Activated CD8-positive, alpha-beta memory T cell treated with anti-CD3 and anti-CD28 coated beads, Interleukin-2, amount 50 U/mL, for 48 hours (primary cell): ENCODE results near the gene AGRN.
A peak's percentile ranks its signal among the peaks of the same experiment; 100 is the strongest.
"Not testable (repeated sequence)": the region's sequence is repeated elsewhere in the genome, so short reads cannot be mapped to it uniquely, and the experiment has no call there.

Experiments used
- DNase-seq: peaks from one replicate; pipeline ENCODE4 v3.0.0-alpha.2; 2020

Gene AGRN

DNA sequence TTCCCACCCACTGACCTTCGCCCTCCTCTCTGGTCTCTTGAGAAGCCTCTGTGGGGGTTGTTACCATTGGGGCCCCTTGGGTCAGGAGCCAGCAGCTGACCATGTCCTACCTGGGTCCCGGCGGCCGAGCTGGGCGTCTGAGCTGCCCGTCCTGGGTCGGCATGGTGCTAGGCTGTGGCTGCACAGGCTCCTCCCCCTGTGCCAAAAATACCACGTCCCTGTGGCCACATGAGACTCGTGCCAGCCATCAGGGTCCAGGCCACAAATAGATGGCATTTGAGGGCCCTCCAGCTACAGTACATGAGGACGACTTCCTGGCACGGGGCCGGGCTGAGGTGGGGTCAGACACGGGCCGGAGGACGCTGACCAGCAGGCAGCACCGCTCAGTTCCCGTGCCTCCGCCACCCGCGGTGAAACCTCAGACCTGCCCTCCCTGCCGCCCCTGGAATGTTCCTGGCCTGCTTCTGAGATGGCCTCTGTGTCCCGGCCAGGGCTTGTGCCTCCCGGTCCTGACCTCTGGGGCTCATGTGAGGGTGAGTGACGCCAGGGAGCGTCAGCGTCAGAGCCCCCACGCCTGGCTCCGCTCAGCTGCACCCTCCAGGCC lies 37.9 kb upstream of the AGRN start, which contains the start of gene PERM1:
Gene PERM1 (minus strand): TSS at position 139 of the 604 bp plus-strand sequence. CDS start 1,064 bp downstream, outside the sequence.
- no peak for DNase-seq

DNA sequence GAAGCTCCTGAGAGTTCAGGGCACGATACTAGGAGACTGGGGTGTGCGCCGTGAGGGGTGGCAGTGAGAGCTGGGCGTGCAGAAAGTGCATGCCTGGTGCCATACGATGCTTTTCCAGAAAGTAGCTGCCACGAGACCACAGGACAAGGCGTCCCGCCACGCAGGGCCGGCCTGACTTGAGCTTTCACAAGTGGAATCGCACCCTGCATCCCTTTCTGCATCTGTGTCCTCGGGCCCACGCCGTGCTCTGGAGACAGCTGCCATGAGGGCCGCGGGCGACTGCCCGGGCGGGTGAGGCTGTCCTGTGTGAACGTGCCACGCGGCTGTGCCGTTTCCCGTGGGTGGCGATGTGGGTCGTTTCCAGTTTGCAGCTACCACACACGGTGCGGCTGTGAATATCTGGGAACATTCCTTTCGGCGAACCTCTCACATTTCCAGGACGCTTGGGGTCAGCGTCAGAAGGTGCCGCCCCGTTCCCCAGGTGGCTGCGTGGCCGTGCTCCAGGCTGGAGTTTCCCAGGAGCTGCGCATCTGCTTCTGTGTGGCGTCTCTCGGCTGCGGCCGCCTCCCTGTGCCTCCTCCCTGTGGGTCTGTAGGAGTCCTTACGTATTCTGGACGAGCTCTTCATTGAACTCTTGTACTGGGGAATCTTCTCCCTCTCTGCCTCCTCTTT lies 37.0 kb upstream of the AGRN start:
- no peak for DNase-seq

DNA sequence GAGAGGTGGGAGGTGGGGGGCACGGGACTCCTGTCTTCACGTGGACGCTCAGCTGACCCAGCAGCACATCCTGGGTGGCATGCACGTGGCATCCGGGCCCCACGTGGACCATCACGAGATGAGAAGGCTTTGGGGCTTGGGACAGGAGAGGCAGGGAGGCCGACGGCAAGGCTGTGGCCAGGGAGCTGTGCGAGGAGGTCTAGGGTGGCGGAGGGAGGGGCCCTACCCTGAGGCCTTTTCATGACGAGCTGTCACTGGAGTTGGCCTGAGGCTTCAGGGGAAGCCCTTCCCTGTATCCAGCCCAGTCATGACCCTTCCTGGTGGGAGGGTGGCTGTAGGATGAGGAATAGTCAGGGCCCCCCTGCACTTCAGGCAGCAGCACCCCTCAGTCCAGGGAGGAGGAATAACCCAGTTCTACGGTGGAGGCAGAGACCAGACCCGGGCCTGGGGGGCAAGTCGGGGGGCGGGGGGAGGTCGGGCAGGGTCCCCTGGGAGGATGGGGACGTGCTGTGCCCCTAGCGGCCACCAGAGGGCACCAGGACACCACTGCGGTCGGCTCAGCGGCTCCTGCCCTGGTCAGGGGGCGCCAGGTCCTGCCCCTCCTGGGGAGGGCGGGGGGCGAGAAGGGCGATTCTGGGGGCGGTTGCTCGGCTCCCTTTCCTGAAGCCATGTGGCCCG lies 36.0 kb upstream of the AGRN start:
- peak; percentile 87 for DNase-seq

DNA sequence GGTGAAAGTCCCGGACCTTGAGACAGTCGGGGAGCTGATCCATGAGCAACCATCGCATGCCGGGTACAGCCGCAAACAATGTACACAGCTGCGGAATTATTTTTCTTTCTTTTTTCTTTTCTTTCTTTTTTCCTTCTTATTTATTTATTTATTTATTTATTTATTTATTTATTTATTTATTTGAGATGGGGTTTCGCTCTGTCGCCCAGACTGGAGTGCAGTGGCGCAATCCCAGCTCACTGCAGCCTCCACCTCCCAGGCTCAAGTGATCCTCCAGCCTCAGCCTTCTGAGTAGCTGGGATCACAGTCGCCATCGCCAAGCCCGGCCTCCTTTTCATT lies 35.5 kb upstream of the AGRN start:
- no peak for DNase-seq

DNA sequence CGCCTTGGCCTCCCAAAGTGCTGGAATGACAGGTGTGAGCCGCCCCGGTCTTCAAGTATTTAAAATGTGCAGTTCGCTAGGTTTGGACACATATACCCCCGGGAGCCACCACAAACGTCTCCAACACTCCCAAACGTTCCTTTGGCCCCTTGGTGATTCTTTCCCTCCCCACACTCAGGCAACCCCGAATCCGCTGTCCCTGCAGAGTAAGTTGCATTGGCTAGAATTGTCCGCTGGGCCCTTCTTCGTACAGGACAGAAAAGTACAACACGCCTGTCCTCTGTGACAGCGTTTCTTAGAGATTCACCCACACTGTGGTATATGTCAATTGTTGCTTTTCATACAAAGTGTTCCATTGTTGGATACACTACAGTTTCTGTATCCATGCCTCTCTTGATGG lies 34.8 kb upstream of the AGRN start:
- no peak for DNase-seq

DNA sequence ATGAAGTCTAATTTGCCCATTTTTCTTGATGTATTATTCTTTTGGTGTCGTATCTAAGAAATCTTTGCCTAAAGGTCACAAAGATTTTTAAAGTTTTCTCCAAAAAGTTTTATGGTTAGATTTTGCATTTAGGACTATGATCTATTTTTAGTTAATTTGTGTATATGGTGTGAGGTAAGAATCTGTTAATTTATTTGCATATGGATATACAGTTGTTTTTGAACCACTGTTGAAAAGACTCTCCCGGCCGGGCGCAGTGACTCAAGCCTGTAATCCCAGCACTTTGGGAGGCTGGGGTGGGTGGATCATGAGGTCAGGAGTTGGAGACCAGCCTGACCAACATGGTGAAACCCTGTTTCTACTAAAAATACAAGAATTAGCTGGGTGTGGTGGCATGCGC lies 31.9 kb upstream of the AGRN start:
- not testable (repeated sequence) for DNase-seq

DNA sequence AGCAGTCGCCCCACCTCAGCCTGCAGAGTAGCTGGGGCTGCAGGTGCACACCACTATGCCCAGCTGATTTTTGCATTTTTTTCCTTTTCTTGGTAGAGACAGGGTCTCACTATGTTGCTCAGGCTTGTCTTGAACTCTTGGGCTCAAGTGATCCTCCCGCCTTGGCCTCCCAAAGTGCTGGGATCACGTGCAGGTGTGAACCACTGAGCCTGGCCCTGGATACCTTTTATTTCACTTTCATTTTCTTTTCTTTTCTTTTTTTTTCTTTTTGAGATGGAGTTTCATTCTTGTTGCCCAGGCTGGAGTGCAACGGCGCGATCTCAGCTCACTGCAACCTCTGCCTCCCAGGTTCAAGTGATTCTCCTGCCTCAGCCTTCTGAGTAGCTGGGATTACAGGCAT lies 28.6 kb upstream of the AGRN start:
- DNase-seq, result not testable (repeated sequence)

DNA sequence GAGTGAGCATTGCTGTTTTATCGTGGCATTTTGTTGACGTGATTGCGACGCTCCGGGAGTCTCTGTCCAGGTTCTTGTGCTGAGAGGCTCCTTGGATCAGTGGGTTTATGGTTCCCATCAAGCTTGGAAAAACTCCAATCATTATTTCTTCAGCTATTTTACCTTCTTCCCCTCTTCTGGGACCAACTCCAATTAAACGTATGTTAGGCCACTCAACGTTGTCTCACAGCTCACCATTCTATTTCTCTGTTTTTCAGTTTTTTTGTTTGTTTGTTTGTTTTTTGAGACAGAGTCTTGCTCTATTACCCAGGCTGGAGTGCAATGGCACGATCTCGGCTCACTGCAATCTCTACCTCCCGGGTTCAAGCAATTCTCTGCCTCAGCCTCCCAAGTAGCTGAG lies 28.0 kb upstream of the AGRN start:
- no peak for DNase-seq

DNA sequence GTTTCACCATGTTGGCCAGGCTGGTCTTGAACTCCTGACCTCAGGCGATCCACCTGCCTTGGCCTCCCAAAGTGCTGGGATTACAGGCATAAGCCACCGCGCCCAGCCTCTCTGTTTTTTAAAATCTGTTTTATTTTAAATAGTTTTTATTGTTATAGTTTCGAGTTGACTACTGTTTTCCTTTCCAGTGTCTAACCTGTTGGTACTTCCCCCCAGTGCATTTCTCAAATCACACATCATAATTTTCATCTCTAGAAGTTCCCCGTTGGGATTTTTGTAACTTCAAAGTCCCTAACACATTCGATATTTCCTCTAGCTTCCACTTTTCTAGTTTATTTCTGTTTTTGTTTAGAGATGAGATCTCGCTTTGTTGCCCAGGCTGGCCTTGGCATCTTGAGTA lies 27.6 kb upstream of the AGRN start:
- DNase-seq, result no peak

DNA sequence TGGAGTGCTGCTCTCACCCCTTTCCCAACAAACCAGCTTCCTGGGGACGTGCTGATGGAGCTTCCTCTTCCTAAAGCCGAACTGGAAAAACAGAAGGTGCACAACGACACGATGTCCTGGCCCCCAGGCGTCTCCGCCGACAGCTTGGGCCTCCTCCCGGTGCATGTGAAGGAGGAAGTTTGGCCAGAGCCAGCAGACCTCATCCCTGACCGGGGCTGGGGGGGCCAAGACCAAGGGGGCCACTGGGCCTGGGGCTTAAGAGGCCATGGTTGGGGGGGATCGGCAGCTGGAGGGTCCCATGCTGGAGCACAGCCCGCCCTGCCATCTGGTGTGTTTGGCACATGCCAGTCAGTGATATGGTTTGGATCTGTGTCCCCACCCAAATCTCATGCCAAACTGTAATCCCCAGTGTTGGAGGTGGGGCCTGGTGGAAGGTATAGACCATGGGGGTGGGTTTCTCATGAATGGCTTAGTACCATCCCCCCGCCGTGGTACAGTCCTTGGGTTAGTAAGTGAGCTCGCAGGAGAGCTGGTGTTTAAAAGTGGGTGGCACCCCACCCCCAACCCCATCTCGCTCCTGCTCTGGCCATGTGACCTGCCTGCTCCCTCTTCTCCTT lies 26.4 kb upstream of the AGRN start:
- DNase-seq, result no peak

DNA sequence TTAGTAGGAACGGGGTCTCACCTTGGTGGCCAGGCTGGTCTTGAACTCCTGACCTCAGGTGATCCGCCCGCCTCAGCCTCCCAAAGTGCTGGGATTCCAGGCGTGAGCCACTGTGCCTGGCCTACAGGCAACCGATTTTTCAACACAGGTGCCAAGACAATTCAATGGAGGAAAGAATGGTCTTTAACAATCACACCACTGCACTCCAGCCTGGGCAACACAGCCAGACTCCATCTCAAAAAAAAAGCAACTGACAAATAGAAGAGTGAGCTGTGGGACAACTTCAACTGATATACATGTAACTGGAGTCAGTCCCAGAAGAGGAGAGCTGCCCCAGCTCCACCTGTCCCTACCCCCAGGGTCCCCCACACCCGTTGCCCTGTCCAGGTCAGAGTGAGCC lies 25.4 kb upstream of the AGRN start:
- not testable (repeated sequence) for DNase-seq

DNA sequence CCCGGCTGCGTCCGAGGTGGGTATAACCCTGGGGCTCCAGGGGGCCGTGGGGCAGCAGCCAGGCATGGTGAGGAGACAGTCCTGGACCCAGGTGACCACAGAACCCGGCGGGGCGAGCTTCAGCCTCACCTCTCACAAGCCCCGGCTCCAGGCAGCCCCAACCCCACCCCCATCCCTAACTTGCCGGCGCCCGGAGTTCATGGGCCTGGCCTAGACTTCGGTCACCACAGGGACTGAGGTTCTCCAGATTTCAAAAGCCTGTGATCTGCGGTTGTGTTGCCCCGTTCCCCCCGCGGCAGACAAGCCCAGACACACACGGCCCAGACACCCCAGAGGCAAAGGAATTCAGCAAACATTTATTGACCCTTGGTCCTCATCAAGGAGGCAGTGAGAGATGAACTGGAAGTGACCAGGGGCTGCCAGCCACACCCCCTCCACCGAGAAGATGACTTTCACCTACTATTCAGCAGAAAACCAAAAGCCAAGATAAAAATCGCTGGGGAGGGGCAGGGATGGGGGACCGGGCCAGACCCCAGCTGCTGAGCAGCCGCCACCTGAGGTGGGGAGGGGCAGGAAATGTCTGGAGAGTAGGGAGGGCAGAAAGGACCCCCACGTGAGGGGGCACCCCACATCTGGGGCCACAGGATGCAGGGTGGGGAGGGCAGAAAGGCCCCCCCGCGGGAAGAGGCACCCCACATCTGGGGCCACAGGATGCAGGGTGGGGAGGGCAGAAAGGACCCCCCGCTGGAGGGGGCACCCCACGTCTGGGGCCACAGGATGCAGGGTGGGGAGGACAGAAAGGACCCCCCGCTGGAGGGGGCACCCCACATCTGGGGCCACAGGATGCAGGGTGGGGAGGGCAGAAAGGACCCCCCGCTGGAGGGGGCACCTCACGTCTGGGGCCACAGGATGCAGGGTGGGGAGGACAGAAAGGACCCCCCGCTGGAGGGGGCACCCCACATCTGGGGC lies 24.0 kb upstream of the AGRN start:
- DNase-seq, result no peak

DNA sequence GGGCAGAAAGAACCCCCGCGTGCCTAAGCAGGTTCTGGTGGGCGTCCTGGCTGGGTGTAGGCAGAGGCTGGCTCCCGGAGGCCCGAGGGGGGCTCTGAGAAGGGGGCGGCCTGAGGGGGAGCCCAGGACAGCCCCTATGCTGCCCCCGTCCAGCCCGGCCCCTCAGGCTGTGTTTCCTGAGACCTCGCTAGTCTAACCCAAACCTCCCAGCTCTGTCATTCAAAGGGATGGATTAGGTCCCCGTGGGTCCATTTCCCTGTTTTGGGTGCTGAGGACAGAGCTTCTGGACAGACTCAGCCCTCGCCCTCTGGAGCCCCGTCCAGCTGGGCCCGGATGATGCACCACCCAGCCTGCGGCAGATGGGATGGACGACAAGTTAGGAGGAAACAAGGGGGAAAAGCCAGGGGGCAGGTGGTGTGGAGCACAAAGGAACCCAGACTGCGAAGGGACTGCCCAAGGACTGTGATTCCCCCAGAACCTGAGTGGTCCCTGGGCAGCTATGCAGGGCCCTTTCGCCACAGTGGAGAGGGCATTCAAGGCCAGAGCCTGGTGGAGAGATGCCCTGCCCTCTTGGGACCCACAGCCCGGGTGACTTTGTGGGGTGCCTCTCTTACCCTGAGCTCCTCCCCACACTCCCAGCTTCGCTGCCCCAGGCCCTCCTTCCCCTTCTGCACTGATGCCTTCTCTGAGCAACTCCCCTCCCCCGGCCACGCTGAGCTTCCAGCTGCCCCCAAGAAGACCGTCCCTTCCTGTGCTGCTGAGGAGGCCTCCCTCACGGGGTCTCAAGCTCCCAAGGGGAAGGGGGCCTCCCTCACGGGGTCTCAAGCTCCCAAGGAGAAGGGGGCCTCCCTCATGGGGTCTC lies 22.8 kb upstream of the AGRN start:
- no peak for DNase-seq

DNA sequence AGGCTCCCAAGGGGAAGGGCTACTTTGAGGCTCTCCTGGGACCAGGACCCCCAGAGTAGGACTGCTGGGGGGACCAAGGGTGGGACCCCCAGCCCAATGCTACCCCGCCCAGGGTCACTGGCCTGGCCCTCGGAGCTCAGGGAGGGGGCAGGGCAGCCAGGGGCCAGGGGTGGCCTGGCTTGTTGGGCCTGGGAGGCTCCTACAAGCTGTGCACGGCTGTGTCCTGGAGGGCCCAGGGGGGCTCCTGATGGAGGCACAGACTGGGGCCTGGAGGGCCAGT lies 22.3 kb upstream of the AGRN start:
- DNase-seq, result no peak

DNA sequence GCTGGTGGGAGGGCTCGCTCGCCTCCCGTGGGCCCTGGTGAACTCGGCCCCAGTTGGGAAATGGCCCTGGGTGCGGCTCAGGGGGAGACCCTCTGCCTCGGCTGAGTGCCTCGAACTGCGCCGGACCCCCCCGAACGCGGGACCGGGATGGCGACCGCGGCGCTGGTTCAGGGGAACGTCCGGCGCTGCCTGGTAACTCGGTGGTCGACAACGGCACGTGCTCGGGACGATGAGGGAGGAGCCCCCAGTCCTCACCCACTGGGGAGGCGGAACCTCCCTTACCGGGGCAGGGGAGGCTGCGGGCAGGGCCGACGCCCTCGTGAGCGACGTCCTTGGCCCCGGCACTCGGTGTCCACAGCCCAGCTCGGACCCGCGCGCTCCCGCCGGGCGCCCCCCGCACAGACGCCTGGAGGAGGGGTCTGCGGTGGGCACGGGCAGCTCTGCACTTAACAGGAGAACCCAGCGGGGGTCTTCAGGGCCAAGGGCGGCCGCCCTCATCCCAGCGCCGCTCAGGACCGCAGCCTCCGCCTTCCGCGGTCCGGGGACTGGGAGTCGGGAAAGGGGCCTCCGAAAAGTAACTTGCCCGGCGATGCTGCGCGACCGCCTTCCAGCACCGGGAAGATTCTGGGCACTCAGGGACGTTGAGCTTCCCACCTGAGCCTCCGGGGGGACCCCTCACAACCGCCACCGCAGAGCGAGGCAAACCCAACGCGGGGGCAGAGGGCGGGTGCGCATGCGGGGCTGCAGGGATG lies 21.8 kb upstream of the AGRN start:
- no peak for DNase-seq

DNA sequence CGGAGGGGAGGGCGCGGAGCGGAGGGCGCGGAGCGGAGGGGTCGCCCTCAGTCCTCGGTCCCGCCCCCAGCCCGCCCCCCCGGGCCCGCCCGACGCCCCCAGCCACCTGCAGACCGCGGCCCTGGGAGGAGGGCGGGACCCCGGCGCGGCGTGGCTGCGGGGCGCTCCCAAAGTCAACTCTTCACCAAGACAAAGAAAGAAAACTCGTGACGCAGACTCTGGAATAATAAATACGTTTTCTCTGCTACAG lies 21.2 kb upstream of the AGRN start:
- no peak for DNase-seq

DNA sequence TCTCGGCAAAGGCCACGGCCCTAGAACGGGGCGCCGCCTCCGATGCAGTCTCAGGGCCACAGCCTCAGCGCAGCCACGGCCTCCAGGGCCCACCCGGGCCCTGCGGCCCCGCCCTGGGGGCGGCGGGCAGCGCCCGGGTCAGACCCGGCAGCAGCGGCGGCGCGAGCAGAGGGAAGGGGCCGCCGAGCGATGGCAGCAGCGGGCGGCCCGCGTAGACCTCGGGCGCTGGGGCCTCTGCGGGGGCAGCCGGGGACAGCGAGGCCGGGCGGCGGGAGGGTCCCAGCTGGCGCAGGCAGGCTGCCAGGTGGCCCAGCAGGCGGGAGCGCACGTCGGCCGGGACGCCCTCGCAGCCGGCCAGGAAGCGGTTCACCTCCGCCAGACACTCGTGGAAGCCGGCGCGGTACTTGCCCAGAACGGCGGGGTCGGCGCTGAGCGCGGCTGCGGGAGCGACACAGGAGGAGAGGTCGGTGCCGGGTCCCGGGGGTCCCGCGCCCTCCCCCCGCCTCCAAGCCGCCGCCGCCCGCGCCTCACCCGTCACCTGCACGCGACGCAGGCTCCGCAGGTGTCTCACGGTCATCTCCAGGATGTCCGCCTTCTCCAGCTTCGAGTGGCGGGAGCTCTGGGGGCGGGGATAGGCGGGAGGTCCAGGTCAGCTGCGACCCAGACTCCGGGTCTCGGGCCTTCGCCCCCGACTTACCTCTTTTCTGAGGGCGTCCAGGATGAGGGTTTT lies 20.8 kb upstream of the AGRN start:
- DNase-seq, result no peak

DNA sequence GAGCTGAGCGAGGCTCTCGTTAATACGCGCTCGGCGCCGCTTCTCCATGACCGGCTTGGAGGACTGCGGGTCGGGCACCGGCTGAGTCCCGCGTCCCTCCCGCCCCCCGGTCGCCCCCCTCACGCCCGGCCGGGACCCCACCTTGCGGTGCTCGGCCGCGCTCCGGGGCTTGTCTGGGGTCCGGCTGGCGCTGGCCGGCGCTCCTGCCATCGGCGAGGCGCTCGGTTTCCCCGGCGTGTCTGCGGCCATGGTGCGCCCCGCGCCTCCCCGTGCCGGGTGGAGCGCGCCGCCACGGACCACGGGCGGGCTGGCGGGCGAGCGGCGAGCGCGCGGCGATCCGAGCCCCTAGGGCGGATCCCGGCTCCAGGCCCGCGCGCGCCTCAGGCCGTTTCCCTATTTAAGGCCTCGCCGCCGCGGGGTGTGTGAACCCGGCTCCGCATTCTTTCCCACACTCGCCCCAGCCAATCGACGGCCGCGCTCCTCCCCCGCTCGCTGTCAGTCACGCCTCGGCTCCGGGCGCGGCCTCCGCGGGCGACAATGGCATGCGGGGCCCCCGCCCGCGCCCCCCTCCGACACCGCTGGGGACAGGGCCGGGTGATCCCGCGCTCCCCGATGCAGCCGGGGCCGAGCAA lies 20.1 kb upstream of the AGRN start, which contains the start of gene HES4:
Gene HES4 (minus strand): TSS at position 373 of the 632 bp plus-strand sequence. CDS start 124 bp downstream, at position 249.
- DNase-seq, result no peak

DNA sequence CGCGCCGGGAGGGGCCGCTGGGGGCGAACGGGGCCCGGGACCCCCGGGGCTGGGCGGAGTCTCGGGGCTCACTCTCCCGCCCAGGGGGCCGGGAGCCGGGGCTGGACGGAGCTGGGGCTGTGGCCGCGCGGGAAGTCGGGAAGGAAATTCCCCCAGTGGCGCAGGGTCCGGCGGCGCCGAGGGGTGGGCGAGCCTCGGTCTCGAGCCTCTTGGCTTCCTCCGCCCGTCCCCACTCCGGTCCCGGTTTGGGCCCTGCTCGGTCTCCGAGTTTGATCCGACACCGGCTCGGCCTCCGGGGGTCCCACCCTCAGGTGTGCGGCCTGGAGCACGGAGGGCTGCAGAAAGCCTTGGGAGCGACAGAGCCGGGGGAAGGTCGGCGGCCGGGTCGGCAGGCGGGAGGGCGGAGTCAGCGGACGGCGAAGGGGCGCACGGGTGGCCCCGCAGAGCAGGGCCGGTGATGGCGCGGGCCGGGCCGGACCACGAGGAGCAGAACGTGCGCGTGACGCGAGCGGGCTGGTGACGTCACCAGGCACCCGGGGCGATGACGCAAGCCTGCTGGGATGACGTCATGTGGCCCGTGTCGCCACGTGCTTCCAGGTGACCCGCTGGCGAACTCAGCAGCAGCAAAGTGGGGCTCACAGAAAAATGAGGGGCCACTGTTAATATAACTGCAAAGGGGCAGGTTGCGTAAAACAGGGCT lies 19.4 kb upstream of the AGRN start:
- peak; percentile 90 for DNase-seq
